ENCODE data around the gene ABCC6. TPM values are rescaled to one million over a fixed set of nuclear protein-coding genes. Genes with fewer than 3 reads are reported as not detected.

ABCC6 gene
- total RNA-seq, 1 experiment from 2014 or later = 1.1 TPM

DNA sequence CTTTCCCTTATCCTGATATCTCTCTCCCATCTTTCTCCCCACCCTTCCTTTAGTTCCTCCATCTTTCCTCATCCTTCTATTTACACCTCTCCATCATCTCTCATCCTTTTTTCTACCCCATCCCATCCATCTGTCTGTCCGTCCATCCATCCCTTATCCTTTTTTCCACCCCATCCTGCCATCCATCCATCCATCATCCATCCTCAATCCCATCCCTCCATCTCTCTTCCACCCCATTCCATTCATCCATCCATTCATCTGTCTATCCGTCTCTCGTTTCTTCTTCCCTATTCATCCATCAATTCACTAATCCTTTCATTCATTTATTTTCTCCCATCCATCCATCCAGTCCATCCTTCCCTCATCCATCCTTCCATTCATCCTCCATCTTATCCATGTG lies 68.1 kb downstream of the ABCC6 start:
- no peak overlapping the region for H3K27ac Mint-ChIP-seq
- no peak overlapping the region for H2BK5ac ChIP-seq (ENCODE audit: insufficient read length, low read length)
- H2BK15ac ChIP-seq (ENCODE audit: low read depth, low read length) = no peak overlapping the region
- peaks cover 2% of the 10 kb centered on the region; the same call in 1 of the 2 replicates for H3K27me3 Mint-ChIP-seq (ENCODE audit: low read depth)
- H4K20me1 ChIP-seq (ENCODE audit: control insufficient read depth, insufficient read depth, insufficient read length) = no peaks in the 10 kb centered on the region
- 100% methylated on average over 3 of the region's 3 CpGs for WGBS (ENCODE audit: extremely low coverage, insufficient read length, low lambda C conversion rate)
- H4K5ac ChIP-seq (ENCODE audit: insufficient read length, low read depth, low read length) = no peak overlapping the region
- no peak overlapping the region for H3K56ac ChIP-seq (ENCODE audit: insufficient read length, low read depth, low read length)
- no peaks in the 10 kb centered on the region for H3K79me2 ChIP-seq (ENCODE audit: insufficient read depth, low read length)
- no peak overlapping the region for H2BK120ac ChIP-seq (ENCODE audit: low read depth, low read length, poor library complexity, severe bottlenecking)
- H3T11ph ChIP-seq (ENCODE audit: low read length) = no peak overlapping the region
- no peak overlapping the region for H3K18ac ChIP-seq (ENCODE audit: insufficient read length, low read depth, low read length)
- no peak overlapping the region for H3K14ac ChIP-seq (ENCODE audit: insufficient read depth, low read length)
- no peak overlapping the region for H2AK5ac ChIP-seq (ENCODE audit: insufficient read length, low read length)
- no peak overlapping the region for H3K4ac ChIP-seq (ENCODE audit: low read depth, low read length)
- H3K4me1 Mint-ChIP-seq = no peaks in the 10 kb centered on the region
- no peak overlapping the region for H3K9ac ChIP-seq (ENCODE audit: extremely low read depth, insufficient read length, low read length)
- H2BK12ac ChIP-seq (ENCODE audit: insufficient read length, low read depth, low read length) = no peak overlapping the region
- H2BK20ac ChIP-seq (ENCODE audit: low read depth, low read length, poor library complexity, severe bottlenecking) = no peak overlapping the region
- H3K4me3 Mint-ChIP-seq = no peak overlapping the region
- no peak overlapping the region for H4K8ac ChIP-seq (replicated peaks; ENCODE audit: insufficient read length, low read depth, low read length)
- peaks cover 1 to 10% (median 4%) of the 10 kb centered on the region in 3 experiments for H3K36me3 Mint-ChIP-seq (ENCODE audit: insufficient read depth in 1 of 3, low read depth in 3 of 3)
- no peaks in the 10 kb centered on the region for H3K23me2 ChIP-seq (ENCODE audit: insufficient read length, low read depth, low read length, poor library complexity, severe bottlenecking)
- TF ChIP-seq, protein P1, sequence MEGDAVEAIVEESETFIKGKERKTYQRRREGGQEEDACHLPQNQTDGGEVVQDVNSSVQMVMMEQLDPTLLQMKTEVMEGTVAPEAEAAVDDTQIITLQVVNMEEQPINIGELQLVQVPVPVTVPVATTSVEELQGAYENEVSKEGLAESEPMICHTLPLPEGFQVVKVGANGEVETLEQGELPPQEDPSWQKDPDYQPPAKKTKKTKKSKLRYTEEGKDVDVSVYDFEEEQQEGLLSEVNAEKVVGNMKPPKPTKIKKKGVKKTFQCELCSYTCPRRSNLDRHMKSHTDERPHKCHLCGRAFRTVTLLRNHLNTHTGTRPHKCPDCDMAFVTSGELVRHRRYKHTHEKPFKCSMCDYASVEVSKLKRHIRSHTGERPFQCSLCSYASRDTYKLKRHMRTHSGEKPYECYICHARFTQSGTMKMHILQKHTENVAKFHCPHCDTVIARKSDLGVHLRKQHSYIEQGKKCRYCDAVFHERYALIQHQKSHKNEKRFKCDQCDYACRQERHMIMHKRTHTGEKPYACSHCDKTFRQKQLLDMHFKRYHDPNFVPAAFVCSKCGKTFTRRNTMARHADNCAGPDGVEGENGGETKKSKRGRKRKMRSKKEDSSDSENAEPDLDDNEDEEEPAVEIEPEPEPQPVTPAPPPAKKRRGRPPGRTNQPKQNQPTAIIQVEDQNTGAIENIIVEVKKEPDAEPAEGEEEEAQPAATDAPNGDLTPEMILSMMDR (conservative IDR thresholded peaks at IDR 0.05) = no peak
- peaks cover 26 to 33% of the 10 kb centered on the region in 2 experiments for H3K9me3 Mint-ChIP-seq
- DNase-seq = no peak
- H3K79me1 ChIP-seq (ENCODE audit: insufficient read depth, low read depth, low read length, poor library complexity, severe bottlenecking) = no peaks in the 10 kb centered on the region
- H3K27ac ChIP-seq (ENCODE audit: insufficient read length, low read depth, low read length) = no peak overlapping the region
- no peak overlapping the region for H3K4me2 ChIP-seq (ENCODE audit: insufficient read depth, insufficient read length, low read length)
- H3K27me3 ChIP-seq (ENCODE audit: insufficient read depth, low read length) = no peaks in the 10 kb centered on the region
- H3K23ac ChIP-seq (ENCODE audit: insufficient read length, low read depth, low read length) = no peak overlapping the region
- H3K9me3 ChIP-seq (ENCODE audit: control insufficient read depth, low read depth, low read length) = peaks cover 20% of the 10 kb centered on the region
- H3K4me1 ChIP-seq (ENCODE audit: insufficient read depth, low read length) = no peaks in the 10 kb centered on the region
- no peak overlapping the region for H4K91ac ChIP-seq (ENCODE audit: insufficient read length, low read depth, low read length)
- H2AFZ ChIP-seq (ENCODE audit: low read length) = no peak overlapping the region
